Measurements from ENCODE around the gene CAP1.

Gene CAP1

DNA sequence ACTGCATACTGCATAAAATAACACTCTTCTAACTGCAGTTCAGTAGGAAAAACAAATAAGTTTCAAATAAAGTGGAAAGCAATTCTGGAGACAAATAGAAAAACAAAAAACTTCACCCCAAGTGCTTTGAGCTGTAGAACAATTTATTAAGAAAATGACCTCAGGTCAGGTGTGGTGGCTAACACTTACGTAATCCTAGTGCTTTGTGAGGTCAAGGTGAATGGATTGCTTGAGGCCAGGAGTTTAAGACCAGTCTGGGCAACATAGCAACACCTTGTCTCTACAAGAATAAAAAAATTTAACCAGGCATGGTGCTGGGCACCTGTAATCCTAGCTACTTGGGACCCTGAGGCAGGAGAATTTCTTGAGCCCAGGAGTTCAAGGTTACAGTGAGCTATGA is 61.5 kb downstream of the CAP1 start:
- DNase-seq = no peak

DNA sequence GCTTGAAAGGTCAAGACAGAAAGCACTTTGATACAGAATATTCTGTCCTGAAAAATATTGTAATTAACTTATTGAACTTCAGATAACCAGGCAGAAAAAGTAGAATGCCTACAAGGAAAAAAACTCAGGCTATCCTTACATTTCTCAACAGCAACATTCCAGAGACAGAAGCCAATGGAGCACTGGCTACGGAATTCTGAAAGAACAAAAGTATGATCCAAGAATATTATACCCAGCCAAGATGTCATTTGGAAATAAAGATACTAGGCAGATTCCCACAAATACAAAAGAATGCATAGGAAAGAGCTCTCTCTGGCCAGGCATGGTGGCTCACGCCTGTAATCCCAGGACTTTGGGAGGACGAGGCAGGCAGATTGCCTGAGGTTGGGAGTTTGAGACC is 62.4 kb downstream of the CAP1 start:
- no peak for DNase-seq

DNA sequence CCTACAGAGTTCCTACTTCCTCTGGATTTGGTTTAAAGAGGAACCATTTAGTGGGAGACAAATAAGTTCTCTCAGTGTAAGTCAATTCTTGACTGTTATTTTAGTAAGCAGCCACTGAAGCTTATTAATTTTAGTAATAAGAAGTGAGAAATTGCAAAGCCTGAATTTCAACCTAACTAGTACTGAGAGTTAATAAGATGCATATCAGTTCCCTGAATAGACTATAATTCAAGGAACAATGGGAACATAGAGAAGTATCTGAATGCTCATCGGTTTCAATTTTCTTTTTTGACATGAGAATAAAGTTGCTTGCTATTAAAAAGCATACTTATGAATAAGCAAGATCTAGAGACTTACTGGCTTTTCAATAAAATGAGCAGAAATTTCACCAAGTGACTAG is 64.5 kb downstream of the CAP1 start:
- DNase-seq = no peak

DNA sequence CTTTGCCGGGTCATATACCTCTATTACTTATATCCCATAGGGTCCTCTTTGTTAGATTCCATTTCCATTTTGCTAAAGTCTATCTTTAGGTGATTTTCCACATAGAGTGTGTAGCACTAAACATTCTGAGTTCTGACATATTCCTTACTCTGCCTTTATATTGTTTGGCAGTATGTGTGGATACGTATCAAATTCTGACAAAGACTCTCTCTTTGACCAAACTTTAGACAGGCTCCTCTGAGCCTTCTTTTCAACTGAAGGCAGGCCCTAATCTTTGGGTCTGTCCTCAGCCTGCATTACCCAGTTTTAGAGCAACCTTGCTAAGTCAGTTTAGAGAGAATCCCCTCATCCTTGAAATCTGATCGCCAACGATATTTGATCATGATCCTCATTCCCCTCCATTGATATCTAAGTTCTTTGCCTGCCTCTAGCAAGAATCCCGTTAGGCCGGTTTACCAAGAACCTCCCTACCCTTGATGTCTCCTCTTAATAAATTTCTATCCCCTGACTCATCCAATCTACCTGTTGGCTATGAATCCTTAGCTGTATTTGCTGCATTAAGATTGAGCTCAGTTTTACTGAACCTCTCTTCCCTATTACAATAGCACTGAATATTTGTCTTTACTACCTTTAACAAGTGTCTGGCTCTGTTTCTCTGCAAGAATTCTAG is 66.9 kb downstream of the CAP1 start:
- no peak for DNase-seq

DNA sequence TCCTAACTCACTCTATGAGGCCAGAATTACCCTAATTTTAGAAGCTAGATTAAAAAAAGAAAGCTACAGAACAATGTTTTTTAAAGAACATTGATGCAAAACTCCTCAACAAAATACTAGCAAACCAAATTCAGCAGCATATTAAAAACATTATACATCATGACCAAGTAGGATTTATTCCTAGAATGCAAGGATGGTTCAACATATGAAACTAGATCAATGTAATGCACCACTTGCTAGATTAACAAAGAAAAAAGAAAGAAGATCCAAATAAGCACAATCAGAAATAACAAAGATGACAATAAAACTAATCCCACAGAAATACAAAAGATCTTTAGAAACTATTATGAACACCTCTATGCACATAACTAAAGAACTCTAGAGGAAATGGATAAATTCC is 69.9 kb downstream of the CAP1 start:
- DNase-seq = no peak

- DNase-seq = no peak
Measured at GRCh38 chr1:40114400-40114799, 73.9 kb downstream of the CAP1 start.

DNA sequence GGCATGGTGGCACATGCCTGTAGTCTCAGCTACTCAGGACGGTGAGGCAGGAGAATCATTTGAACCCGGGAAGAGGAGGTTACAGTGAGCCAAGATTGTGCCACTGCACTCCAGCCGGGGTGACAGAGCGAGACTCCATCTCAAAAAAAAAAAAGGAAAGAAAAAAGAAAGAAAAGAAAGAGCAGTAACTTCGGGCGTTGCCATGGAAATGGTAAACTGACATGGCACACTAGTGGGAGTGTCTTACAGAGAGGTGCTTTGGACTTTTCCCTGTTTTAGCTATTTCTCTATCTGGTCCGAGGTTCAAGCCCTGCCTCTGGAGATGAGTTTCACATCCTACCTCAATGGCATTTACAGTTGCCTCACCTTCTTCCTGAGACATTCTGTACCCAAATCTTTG is 79.6 kb downstream of the CAP1 start:
- no peak for DNase-seq

All from CD4-positive, alpha-beta T cell treated with Interleukin-4 for 4 hours (primary cell).